GM18502 (cell line): ENCODE measurements around the gene ZNF324.

ENCODE experiments used
- ATAC-seq: cut with Tn5 transposase; IDR thresholded peaks from one replicate; pipeline ENCODE4 v1.9.1; 2021; ENCODE audit warnings: mild to moderate bottlenecking; ENCODE audit not compliant: unreplicated experiment, poor library complexity

Gene ZNF324

DNA sequence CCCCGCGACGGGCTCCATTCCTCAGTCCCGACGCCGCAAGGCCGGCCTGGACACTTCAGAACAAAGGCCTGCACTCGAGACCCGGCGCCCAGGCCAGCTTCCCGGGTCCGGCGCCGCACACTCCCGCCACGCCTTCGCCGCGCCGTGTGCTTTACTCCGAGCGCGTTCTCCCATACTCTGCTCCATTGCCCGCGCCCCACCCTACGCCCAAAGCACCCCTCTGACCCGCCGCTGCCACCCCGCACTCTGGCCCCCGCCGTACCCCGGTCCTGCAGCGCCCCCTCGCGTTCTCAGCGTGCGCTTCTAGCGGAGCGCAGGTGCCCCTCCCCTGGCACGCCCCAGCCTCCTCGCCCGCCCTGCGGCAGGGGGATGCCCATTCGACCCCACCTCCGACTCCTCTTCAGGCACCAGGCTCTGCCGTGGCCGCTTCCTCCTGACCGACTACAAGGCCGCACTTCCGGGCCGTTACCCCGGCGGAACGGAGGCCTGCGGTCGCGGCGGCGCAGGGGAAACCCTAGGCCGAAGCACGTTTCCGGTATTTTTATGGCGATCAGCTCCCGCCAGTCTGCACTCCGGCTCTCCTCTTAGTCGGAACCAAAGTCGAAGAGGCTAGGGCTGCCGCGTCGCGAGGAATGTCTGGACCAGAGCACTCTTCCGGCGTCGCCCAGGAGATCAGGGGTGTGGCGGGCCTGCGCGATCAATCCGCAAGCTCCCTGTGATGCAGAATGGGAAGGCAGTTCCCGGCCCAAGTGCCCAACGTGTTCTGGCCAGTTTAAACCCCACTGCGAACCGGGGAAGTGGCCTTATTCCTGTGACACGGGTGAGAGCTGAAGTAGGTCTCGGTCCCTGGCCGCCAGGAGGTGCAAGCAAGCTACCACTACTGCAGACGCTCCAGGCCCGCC lies 52.7 kb downstream of the ZNF324 start, which contains the start of gene ZBTB45:
Gene ZBTB45 (minus strand): TSS at position 456 of the 902 bp plus-strand sequence. CDS start 2,137 bp downstream, outside the sequence.
- peak; percentile 76 for ATAC-seq

DNA sequence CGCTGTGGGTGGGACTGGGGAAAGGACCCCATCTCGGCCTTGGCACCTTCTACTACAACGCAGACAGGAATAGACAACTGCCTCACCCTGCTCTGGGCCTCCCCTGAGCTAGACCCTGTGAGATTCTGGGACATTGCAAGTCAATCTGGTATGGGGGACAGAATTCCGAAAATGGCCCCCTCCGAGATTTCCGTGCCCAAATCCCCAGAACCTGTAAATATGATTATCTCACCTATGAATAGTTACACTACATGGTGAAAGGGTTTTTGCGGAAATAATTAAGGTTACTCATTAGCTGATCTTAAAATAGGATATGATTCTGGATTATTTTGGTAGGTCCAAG lies 53.3 kb downstream of the ZNF324 start:
- ATAC-seq: no peak

DNA sequence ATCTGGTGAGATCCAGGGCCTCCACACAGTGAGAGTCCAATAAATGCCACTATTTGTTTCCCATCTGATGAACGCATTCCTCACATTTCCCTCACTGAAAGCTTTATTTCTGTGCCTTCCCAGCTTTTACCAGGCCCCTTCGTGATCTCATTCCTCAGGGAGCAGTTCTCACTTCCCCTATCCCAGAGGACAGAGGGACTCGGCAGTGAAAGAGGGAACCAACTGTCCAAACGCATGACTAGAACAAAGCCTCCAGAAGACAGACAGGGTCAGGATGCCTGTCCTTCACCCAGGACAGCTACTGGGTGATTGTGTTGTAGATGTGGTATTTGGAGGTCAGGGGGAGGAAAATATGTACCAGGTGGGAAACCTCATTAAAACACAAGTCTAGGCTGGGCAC lies 54.8 kb downstream of the ZNF324 start:
- no peak for ATAC-seq

DNA sequence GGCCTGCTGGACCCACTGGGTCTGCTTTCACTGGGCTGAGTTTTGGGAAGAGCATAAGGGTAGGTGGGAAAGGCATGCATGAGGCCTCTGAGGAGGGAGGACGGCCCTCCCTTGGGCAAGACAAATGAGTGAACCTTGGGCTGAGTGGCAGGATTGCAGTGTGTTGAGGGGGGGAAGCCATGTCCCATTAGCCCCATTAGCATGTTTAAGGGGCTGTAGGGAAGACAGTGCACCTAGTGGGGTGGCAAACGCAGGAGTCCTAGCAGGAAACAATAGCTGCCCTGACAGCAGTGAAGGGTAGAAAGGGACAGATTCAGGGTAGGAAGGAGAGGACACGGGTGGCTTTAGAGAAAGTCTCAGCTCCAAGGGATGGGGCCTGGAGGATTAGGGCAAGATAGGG lies 55.8 kb downstream of the ZNF324 start:
- ATAC-seq: no peak
